GM12878 (cell line): ENCODE data around the gene SDCCAG8. TPM values are rescaled to one million over a fixed set of nuclear protein-coding genes. Genes with fewer than 3 reads are reported as not detected.

Experiments used
- ATF3 ChIP-seq: IDR thresholded peaks from 2 replicates; pipeline ENCODE4 v1.6.1; 2011; ENCODE audit warnings: low read depth, mild to moderate bottlenecking, low read length, moderate library complexity, borderline replicate concordance; ENCODE audit errors: extremely low read depth
- CBFB ChIP-seq: IDR thresholded peaks from 2 replicates; pipeline ENCODE4 v1.6.1; 2016; ENCODE audit warnings: antibody characterized with exemption, low read depth
- CHD4 ChIP-seq: fragments of 200-600 bp; sonication (generic); IDR thresholded peaks from 2 replicates; pipeline ENCODE4 v1.6.1; 2016; ENCODE audit warnings: mild to moderate bottlenecking
- EED ChIP-seq: sonication (generic); IDR thresholded peaks from 2 replicates; pipeline ENCODE4 v1.6.1; 2016; ENCODE audit warnings: antibody characterized with exemption, low read depth
- ELK1 ChIP-seq: IDR thresholded peaks from 2 replicates; pipeline ENCODE4 v1.6.1; 2012; ENCODE audit warnings: low read depth, low read length, improper control_type of control experiment
- ESRRA ChIP-seq: IDR thresholded peaks from 2 replicates; pipeline ENCODE4 v1.6.1; 2012; ENCODE audit warnings: mild to moderate bottlenecking, low read length, improper control_type of control experiment
- HDAC6 ChIP-seq: fragments of 200-600 bp; sonication (generic); IDR thresholded peaks from one replicate; pipeline ENCODE4 v1.8.0; 2017; ENCODE audit warnings: antibody characterized with exemption; ENCODE audit not compliant: unreplicated experiment
- HDGF ChIP-seq: fragments of 450-650 bp; IDR thresholded peaks from 2 replicates; pipeline ENCODE4 v1.6.1; 2016; ENCODE audit warnings: antibody characterized with exemption
- IRF4 ChIP-seq: IDR thresholded peaks from 2 replicates; pipeline ENCODE4 v1.6.1; 2011; ENCODE audit warnings: low read depth, low read length
- JUND ChIP-seq: IDR thresholded peaks from 2 replicates; pipeline ENCODE4 v1.6.1; 2012; ENCODE audit warnings: low read depth, mild to moderate bottlenecking, low read length, improper control_type of control experiment, moderate library complexity
- KLF5 ChIP-seq: fragments of 450-650 bp; IDR thresholded peaks from 2 replicates; pipeline ENCODE4 v1.6.1; 2014; ENCODE audit warnings: mild to moderate bottlenecking; ENCODE audit not compliant: partially characterized antibody
- MAX ChIP-seq: IDR thresholded peaks from 2 replicates; pipeline ENCODE4 v1.6.1; 2012; ENCODE audit warnings: low read depth, low read length, improper control_type of control experiment
- MYC ChIP-seq: IDR thresholded peaks from 2 replicates; pipeline ENCODE4 v1.6.1; 2011; ENCODE audit warnings: mild to moderate bottlenecking, low read length, moderate library complexity, inconsistent platforms; ENCODE audit not compliant: insufficient read depth, insufficient replicate concordance, insufficient read length, severe bottlenecking
- NBN ChIP-seq: fragments of 450-650 bp; IDR thresholded peaks from 2 replicates; pipeline ENCODE4 v1.6.1; 2016
- NFXL1 ChIP-seq: fragments of 450-650 bp; IDR thresholded peaks from 2 replicates; pipeline ENCODE4 v1.6.1; 2017; ENCODE audit warnings: antibody characterized with exemption, mild to moderate bottlenecking, borderline replicate concordance
- NKRF ChIP-seq: fragments of 450-650 bp; conservative IDR thresholded peaks from 2 replicates; pipeline ENCODE4 v1.6.1; 2017; ENCODE audit warnings: mild to moderate bottlenecking, moderate library complexity
- SMAD1 ChIP-seq: fragments of 450-650 bp; IDR thresholded peaks from 2 replicates; pipeline ENCODE4 v1.6.1; 2018; ENCODE audit warnings: mild to moderate bottlenecking, low read depth; ENCODE audit not compliant: partially characterized antibody
- SUZ12 ChIP-seq: fragments of 200-600 bp; sonication (generic); IDR thresholded peaks from one replicate; pipeline ENCODE4 v1.6.1; 2018; ENCODE audit warnings: antibody characterized with exemption, mild to moderate bottlenecking; ENCODE audit not compliant: unreplicated experiment
- YBX1 ChIP-seq: fragments of 450-650 bp; IDR thresholded peaks from 2 replicates; pipeline ENCODE4 v1.6.1; 2016; ENCODE audit warnings: antibody characterized with exemption
- ZBTB4 ChIP-seq: fragments of 450-650 bp; formaldehyde crosslinking; IDR thresholded peaks from 2 replicates; pipeline ENCODE4 v1.4.0; 2022; ENCODE audit warnings: mild to moderate bottlenecking, moderate library complexity
- ZNF384 ChIP-seq: IDR thresholded peaks from 2 replicates; pipeline ENCODE4 v1.6.1; 2012; ENCODE audit warnings: low read depth, mild to moderate bottlenecking, low read length, improper control_type of control experiment, borderline replicate concordance
- ZSCAN29 ChIP-seq: fragments of 450-650 bp; IDR thresholded peaks from 2 replicates; pipeline ENCODE4 v1.6.1; 2017; ENCODE audit warnings: mild to moderate bottlenecking, moderate library complexity
- polyA plus RNA-seq, 11 experiments: library from polyadenylated mRNA; depleted of rRNA in 4 of 11; unstranded in 6 of 11; stranded (reverse) in 5 of 11; fragments of >200 nt; fragmentation: Nextera tagmentation in 4 of 11; fragmentation: Illumina TruSeq in 1 of 11; extraction: Ambion mirVana in 4 of 11; extraction: Trizol in 1 of 11; gene quantifications; 1 replicate in 1 of 11; 2 replicates in 10 of 11; pipeline versions ENCODE4 v1.2.1 to v1.2.3, GENCODE V29; 2011 to 2016; ENCODE audit warnings: inconsistent platforms in 2 of 11, missing spikeins in 2 of 11, low read depth in 1 of 11
- total RNA-seq, 4 experiments: library from RNA; depleted of rRNA in 3 of 4; stranded (reverse); fragments of >200 nt in 3 of 4; fragmentation: Illumina TruSeq in 1 of 4; extraction: Trizol in 1 of 4; gene quantifications; 2 replicates each; pipeline versions ENCODE4 v1.2.1 to v1.2.3, GENCODE V29; 2013 to 2021

The SDCCAG8 gene
- total and polyA plus RNA-seq, 10 of the 15 experiments (the other 5 are each of a cell fraction or from before 2014, with no cell fraction given): 15.0 to 25.6 (median 20.6) TPM

- TF ChIP-seq ZBTB4: no peak
- TF ChIP-seq EED: peak; percentile 78
- no peak for TF ChIP-seq CHD4
- no peak for TF ChIP-seq MAX
- TF ChIP-seq HDGF: no peak
- TF ChIP-seq ESRRA: no peak
- TF ChIP-seq JUND: peak; percentile 78; the same call in 1 of the 2 replicates
- no peak for TF ChIP-seq ELK1
- no peak for TF ChIP-seq ZSCAN29
- TF ChIP-seq YBX1: no peak
- no peak for TF ChIP-seq HDAC6
- no peak for TF ChIP-seq MYC
- TF ChIP-seq NFXL1: no peak
- no peak for TF ChIP-seq KLF5
- no peak for TF ChIP-seq SUZ12
- TF ChIP-seq ATF3: no peak
- peak; percentile 92 for TF ChIP-seq IRF4
- no peak for TF ChIP-seq SMAD1
- peak; percentile 42; the same call in 1 of the 2 replicates for TF ChIP-seq NBN
- peak; percentile 83 for TF ChIP-seq CBFB
- TF ChIP-seq NKRF: no peak
- TF ChIP-seq ZNF384: peak; percentile 75
Observed at GRCh38 chr1:243313635-243314536, 58.0 kb downstream of the SDCCAG8 start (continued).
